ENCODE results near the gene GSG1L. TPM values are rescaled to one million over a fixed set of nuclear protein-coding genes. Genes with fewer than 3 reads are reported as not detected.

The GSG1L gene
- total and polyA plus RNA-seq, 5 experiments from 2014 or later = not detected

DNA sequence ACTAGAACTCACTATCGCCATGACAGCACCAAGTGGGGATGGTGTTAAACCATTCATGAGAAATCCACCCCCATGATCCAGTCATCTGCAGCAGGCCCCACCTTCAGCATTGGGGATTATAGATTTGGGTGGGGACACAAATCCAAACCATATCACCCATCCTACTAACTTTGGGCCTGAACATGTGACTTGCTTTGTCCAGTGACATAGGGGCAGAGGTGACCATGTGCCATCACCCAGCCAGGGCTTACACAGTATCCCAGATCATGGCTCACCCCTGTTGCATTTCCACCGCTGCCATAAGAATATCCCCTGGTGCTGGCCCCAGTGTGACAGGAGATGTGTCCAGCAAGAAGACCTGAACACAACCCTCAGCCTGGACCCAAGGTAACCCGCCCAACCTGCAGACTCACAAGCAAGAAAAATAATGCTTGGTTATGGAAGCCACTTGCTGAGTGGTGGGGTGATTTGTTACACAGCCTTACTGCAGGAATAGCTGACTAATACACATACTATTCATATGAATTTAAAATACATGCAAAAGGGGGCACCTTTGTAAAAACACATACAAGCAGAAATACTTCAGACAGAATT lies 130.9 kb downstream of the GSG1L start:
- Mint-ChIP-seq H3K27me3 (peaks cover 12 to 60% (median 28%) of the 10 kb centered on the region in 5 donors), H3K4me1 (no peaks in the 10 kb centered on the region), H3K4me3 (no peak overlapping the region), H3K27ac (no peak overlapping the region), H3K9me3 (peaks cover 0 to 13% (median 2%) of the 10 kb centered on the region in 9 donors), H3K36me3 (no peaks in the 10 kb centered on the region)
- ATAC-seq (no peak), DNase-seq (no peak)
- POLR2A ChIA-PET = no interaction called here

- H3K4me1 Mint-ChIP-seq = no peaks in the 10 kb centered on the region
- POLR2A ChIA-PET = no interaction called here
- no peak overlapping the region for H3K27ac Mint-ChIP-seq
- DNase-seq = no peak
- no peak for ATAC-seq
- peaks cover 0 to 13% (median 2%) of the 10 kb centered on the region in 9 donors for H3K9me3 Mint-ChIP-seq
- H3K36me3 Mint-ChIP-seq = no peaks in the 10 kb centered on the region
- H3K4me3 Mint-ChIP-seq = no peak overlapping the region
- H3K27me3 Mint-ChIP-seq = peaks cover 10 to 63% (median 29%) of the 10 kb centered on the region in 5 donors
These were observed 133.7 kb downstream of the GSG1L start for GRCh38 chr16:27929818-27930217.

GRCh38 chr16:27928542-27928941 lies 135.0 kb downstream of the GSG1L start:
- Mint-ChIP-seq H3K4me3 (no peak overlapping the region), H3K4me1 (no peaks in the 10 kb centered on the region), H3K36me3 (no peaks in the 10 kb centered on the region), H3K9me3 (peaks cover 0 to 10% (median 0%) of the 10 kb centered on the region in 9 donors), H3K27me3 (peaks cover 9 to 65% (median 25%) of the 10 kb centered on the region in 5 donors), H3K27ac (no peak overlapping the region)
- POLR2A ChIA-PET = no interaction called here
- DNase-seq (no peak), ATAC-seq (no peak)

DNA sequence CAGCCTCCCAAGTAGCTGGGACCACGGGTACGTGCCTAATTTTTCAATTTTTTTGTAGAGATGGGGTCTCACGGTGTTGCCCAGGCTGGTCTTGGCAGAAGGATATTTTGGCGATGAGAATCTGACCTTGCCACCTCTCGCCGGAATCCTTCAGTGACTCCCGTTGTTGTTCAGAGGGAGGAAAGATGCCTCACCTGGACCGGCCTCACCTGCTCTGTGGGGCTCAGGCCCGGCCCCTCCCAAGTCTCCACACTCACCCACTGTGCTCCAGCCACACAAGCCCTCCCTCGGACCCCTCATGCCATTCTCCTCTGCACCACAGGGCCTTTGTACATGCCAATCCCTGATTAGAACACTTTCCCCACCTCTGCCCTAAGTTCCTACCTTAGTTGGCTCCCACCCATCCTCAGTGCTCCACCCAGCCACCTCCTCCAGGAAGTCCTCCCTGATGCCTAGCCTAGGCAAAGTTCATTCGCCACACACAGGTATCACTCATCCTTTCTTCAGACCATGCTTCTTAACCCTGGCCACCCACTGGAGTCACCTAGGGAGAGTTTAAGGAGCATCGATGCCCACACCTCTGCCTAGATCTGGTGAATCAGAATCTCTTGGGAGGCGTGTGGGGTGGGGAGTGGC lies 136.1 kb downstream of the GSG1L start:
- no peak for ATAC-seq
- H3K27me3 Mint-ChIP-seq = peaks cover 11 to 77% (median 32%) of the 10 kb centered on the region in 5 donors
- POLR2A ChIA-PET = no interaction called here
- H3K9me3 Mint-ChIP-seq = peaks cover 0 to 6% (median 0%) of the 10 kb centered on the region in 9 donors
- no peak overlapping the region for H3K4me3 Mint-ChIP-seq
- no peaks in the 10 kb centered on the region for H3K36me3 Mint-ChIP-seq
- H3K27ac Mint-ChIP-seq = peak overlapping the region in 1 of 10 donors; percentile 43
- no peaks in the 10 kb centered on the region for H3K4me1 Mint-ChIP-seq
- no peak for DNase-seq

DNA sequence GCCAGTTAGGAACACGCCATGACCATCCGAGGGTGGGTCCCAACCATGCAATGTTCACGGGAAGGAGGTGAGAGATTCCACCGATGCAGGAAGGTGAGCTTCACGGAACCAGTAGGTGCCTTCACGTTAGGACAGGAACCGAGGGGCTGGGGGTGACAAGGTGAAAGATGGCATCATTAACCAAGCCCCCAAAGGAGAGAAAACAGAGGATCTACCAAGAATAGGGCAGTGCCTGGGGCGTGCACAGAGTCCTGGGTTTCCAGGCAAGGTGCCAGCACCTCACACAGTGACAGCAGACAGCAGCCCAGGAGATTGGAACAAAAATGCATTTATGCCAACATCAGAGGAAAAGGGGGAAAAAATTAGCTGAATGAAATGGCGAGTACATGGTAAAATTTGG lies 137.9 kb downstream of the GSG1L start:
- Mint-ChIP-seq H3K36me3 (no peaks in the 10 kb centered on the region), H3K27me3 (peaks cover 20 to 84% (median 48%) of the 10 kb centered on the region in 5 donors), H3K27ac (no peak overlapping the region), H3K4me1 (no peaks in the 10 kb centered on the region), H3K9me3 (peaks cover 0 to 3% (median 0%) of the 10 kb centered on the region in 9 donors), H3K4me3 (no peak overlapping the region)
- DNase-seq (no peak), ATAC-seq (no peak)
- POLR2A ChIA-PET = no interaction called here

- no peaks in the 10 kb centered on the region for H3K4me1 Mint-ChIP-seq
- peaks cover 20 to 79% (median 51%) of the 10 kb centered on the region in 5 donors for H3K27me3 Mint-ChIP-seq
- POLR2A ChIA-PET = no interaction called here
- H3K9me3 Mint-ChIP-seq = peaks cover 0 to 3% (median 0%) of the 10 kb centered on the region in 9 donors
- ATAC-seq (no peak), DNase-seq (no peak)
- no peaks in the 10 kb centered on the region for H3K36me3 Mint-ChIP-seq
- H3K27ac Mint-ChIP-seq = no peak overlapping the region
- H3K4me3 Mint-ChIP-seq = no peak overlapping the region
These were observed 138.9 kb downstream of the GSG1L start for GRCh38 chr16:27924411-27925118.

- H3K9me3 Mint-ChIP-seq = peaks cover 0 to 3% (median 0%) of the 10 kb centered on the region in 9 donors
- no peak for DNase-seq
- POLR2A ChIA-PET = no interaction called here
- no peaks in the 10 kb centered on the region for H3K4me1 Mint-ChIP-seq
- no peaks in the 10 kb centered on the region for H3K36me3 Mint-ChIP-seq
- no peak for ATAC-seq
- H3K27ac Mint-ChIP-seq = no peak overlapping the region
- H3K27me3 Mint-ChIP-seq = peaks cover 26 to 82% (median 59%) of the 10 kb centered on the region in 5 donors
- H3K4me3 Mint-ChIP-seq = no peak overlapping the region
These were observed 139.8 kb downstream of the GSG1L start for GRCh38 chr16:27923751-27924150.

GRCh38 chr16:27922433-27922832 lies 141.1 kb downstream of the GSG1L start:
- Mint-ChIP-seq H3K4me3 (no peak overlapping the region), H3K9me3 (peaks cover 0 to 3% (median 0%) of the 10 kb centered on the region in 9 donors), H3K27ac (no peak overlapping the region), H3K36me3 (no peaks in the 10 kb centered on the region), H3K27me3 (peaks cover 22 to 73% (median 63%) of the 10 kb centered on the region in 5 donors), H3K4me1 (no peaks in the 10 kb centered on the region)
- POLR2A ChIA-PET = no interaction called here
- DNase-seq = no peak
- ATAC-seq = no peak

- H3K27me3 Mint-ChIP-seq = peaks cover 20 to 75% (median 63%) of the 10 kb centered on the region in 5 donors
- no peak overlapping the region for H3K4me3 Mint-ChIP-seq
- no peaks in the 10 kb centered on the region for H3K4me1 Mint-ChIP-seq
- POLR2A ChIA-PET = no interaction called here
- ATAC-seq (no peak), DNase-seq (no peak)
- H3K27ac Mint-ChIP-seq = no peak overlapping the region
- no peaks in the 10 kb centered on the region for H3K36me3 Mint-ChIP-seq
- peaks cover 0 to 1% (median 0%) of the 10 kb centered on the region in 9 donors for H3K9me3 Mint-ChIP-seq
These were observed 142.4 kb downstream of the GSG1L start for GRCh38 chr16:27921134-27921533.

GRCh38 chr16:27920391-27920891 lies 143.1 kb downstream of the GSG1L start:
- H3K27me3 Mint-ChIP-seq = peaks cover 20 to 69% (median 58%) of the 10 kb centered on the region in 5 donors
- DNase-seq (no peak), ATAC-seq (no peak)
- POLR2A ChIA-PET = no interaction called here
- H3K4me3 Mint-ChIP-seq = no peak overlapping the region
- H3K36me3 Mint-ChIP-seq = no peaks in the 10 kb centered on the region
- H3K9me3 Mint-ChIP-seq = peaks cover 0 to 1% (median 0%) of the 10 kb centered on the region in 9 donors
- H3K27ac Mint-ChIP-seq = peak overlapping the region in 1 of 10 donors; percentile 11
- no peaks in the 10 kb centered on the region for H3K4me1 Mint-ChIP-seq

GRCh38 chr16:27918755-27919154 lies 144.8 kb downstream of the GSG1L start:
- Mint-ChIP-seq H3K4me1 (no peaks in the 10 kb centered on the region), H3K9me3 (peaks cover 0 to under 1% (median 0%) of the 10 kb centered on the region in 9 donors), H3K36me3 (no peaks in the 10 kb centered on the region), H3K27ac (no peak overlapping the region), H3K27me3 (peaks cover 20 to 66% (median 51%) of the 10 kb centered on the region in 5 donors), H3K4me3 (no peak overlapping the region)
- ATAC-seq (no peak), DNase-seq (no peak)
- POLR2A ChIA-PET = no interaction called here

GRCh38 chr16:27917949-27918348 lies 145.6 kb downstream of the GSG1L start:
- H3K27me3 Mint-ChIP-seq = peaks cover 20 to 67% (median 50%) of the 10 kb centered on the region in 5 donors
- no peak overlapping the region for H3K27ac Mint-ChIP-seq
- POLR2A ChIA-PET = no interaction called here
- H3K4me3 Mint-ChIP-seq = no peak overlapping the region
- DNase-seq (no peak), ATAC-seq (no peak)
- no peaks in the 10 kb centered on the region for H3K4me1 Mint-ChIP-seq
- H3K36me3 Mint-ChIP-seq = no peaks in the 10 kb centered on the region
- peaks cover 0 to 2% (median 0%) of the 10 kb centered on the region in 9 donors for H3K9me3 Mint-ChIP-seq

DNA sequence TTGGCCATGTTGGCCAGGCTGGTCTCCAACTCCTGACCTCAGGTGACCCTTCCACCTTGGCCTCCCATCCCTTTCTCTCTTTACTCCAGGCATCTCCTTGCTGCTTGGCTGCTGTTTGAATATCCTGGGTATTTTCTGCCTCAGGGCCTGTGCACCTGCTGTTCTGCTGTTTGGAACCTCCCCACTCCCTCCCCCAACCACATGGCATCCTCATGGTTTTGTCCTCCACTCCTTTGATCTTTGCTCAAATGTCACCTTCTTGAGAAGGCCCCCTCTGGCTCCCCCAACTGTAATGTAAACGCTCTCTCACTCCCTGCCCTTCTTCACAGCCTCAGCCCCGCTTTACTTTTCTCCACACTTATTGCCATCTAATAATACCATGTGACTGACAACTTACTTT lies 152.0 kb downstream of the GSG1L start:
- Mint-ChIP-seq H3K36me3 (no peaks in the 10 kb centered on the region), H3K9me3 (peaks cover 0 to 2% (median 0%) of the 10 kb centered on the region in 9 donors), H3K27ac (no peak overlapping the region), H3K4me3 (no peak overlapping the region), H3K4me1 (no peaks in the 10 kb centered on the region), H3K27me3 (peaks cover 6 to 34% (median 14%) of the 10 kb centered on the region in 5 donors)
- POLR2A ChIA-PET = no interaction called here
- DNase-seq (no peak), ATAC-seq (no peak)
